ENCODE measurements around the gene LRRC45. TPM values are rescaled to one million over a fixed set of nuclear protein-coding genes. Genes with fewer than 3 reads are reported as not detected.

The LRRC45 gene
- total and polyA plus RNA-seq, 8 donors: 8.3 to 171 (median 21.0) TPM

DNA sequence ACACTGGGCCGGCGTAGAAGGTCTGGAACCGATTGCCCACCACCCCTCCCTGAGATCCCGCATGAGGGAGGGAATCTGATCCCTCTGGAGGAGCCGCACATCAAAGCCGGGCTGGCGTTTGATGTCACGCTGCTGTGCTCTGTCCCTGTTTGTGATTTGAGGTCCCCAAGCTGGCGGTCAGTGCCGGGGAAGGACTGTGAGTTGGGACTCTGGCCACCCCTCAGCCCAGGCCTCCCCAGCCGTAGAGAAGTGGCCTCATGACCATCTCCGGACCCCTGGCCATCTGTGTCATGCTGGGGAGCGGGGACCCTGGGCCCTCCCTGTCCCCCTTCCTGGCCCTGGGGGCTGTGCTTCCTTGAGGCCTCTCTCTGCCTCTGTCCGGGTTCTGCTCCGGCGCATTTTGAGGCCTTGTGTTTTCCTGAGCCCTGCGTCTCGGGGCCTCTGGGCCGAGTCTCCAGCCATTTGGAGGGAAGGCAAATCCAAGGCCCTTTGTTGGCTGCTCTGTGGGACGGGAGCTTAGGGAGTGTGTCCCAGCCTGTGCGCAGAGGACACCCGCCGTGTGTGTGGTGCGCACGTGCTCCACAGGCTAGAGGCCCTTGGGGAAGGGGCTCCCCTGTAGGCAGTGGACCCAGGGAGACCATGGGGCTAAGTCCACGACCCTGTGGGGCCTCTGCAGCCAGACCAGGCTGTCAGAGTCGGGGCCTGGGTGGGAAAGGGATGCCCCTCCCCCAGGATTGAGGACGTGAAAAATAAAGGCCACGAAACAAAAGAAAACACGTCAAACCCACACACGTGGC is 30.6 kb upstream of the LRRC45 start:
- no peaks in the 10 kb centered on the region for H3K9me3 ChIP-seq
- peak overlapping the region in 3 of 4 donors; percentile 17 to 28 (median 22) for H3K4me3 ChIP-seq
- H3K27ac ChIP-seq: peak overlapping the region; percentile 61 to 77 (median 76)
- peaks cover 20 to 53% (median 51%) of the 10 kb centered on the region in 4 donors for H3K4me1 ChIP-seq
- TF ChIP-seq, protein P1, sequence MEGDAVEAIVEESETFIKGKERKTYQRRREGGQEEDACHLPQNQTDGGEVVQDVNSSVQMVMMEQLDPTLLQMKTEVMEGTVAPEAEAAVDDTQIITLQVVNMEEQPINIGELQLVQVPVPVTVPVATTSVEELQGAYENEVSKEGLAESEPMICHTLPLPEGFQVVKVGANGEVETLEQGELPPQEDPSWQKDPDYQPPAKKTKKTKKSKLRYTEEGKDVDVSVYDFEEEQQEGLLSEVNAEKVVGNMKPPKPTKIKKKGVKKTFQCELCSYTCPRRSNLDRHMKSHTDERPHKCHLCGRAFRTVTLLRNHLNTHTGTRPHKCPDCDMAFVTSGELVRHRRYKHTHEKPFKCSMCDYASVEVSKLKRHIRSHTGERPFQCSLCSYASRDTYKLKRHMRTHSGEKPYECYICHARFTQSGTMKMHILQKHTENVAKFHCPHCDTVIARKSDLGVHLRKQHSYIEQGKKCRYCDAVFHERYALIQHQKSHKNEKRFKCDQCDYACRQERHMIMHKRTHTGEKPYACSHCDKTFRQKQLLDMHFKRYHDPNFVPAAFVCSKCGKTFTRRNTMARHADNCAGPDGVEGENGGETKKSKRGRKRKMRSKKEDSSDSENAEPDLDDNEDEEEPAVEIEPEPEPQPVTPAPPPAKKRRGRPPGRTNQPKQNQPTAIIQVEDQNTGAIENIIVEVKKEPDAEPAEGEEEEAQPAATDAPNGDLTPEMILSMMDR (IDR thresholded peaks at IDR 0.05): no peak
- TF ChIP-seq POLR2AphosphoS5 (IDR thresholded peaks at IDR 0.05) (no peak), EP300 (IDR thresholded peaks at IDR 0.05) (no peak), POLR2A (IDR thresholded peaks at IDR 0.05) (no peak)
- peaks cover 0 to 57% (median 32%) of the 10 kb centered on the region in 4 donors for H3K36me3 ChIP-seq
- H3K27me3 ChIP-seq: no peaks in the 10 kb centered on the region
- intact Hi-C loops (cut with DNase I; ENCODE audit: low total_unique reads): no loop called here
- WGBS, 5 donors: 61 to 73% (median 65%) methylated on average over 18 to 31 of the region's 31 CpGs
- no peak for DNase-seq

GRCh38 chr17:81993729-81994592 is 29.1 kb upstream of the LRRC45 start:
- peak overlapping the region in 2 of 5 donors; percentile 16 to 59 for H3K27ac ChIP-seq
- DNase-seq: no peak

DNA sequence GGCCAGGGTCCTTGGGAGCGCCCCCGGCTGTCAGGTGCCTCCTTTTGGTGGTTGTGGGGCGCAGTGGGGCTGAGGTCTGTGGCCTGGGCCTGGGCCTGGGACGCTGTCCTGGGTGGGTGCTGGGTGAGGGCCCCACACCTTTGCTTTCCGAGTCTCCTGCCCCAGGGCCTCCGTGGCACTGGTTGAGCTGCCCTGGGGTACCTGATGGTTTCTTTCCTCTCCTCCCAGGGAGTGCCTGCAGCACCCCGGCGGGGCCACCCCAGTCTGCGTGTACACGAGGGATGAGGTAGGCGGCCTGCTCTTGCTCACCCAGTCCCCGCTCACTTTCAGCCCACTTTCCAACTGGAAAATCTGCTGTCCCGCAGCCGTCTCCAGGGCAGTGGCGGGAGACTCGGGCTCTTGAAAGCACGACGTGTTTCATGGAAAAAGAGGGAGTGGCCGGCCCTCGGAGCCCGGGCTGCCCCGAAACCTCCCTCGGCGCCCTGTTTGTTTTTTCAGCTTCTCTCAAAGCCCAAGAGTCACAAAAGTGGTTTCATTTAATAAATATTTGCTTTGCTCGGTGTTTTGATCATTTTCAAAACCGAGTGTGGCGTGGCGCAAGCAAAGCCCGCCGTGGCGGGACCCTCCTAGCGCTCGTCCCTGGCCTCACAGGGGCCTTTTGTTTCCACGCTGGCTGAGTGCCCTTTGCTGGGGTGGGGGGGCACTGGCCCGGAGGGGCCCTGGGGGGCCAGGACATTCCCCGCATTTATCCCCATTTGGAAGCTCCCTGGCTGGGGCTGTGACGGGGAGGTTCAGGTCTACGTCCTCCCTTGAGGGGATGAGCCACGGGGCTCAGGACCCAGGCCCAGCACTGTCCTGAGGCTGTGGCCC is 28.3 kb upstream of the LRRC45 start:
- H3K4me3 ChIP-seq: peak overlapping the region in 1 of 4 donors; percentile 3
- intact Hi-C loops (cut with DNase I; ENCODE audit: low total_unique reads): no loop called here
- H3K36me3 ChIP-seq: peaks cover 0 to 51% (median 21%) of the 10 kb centered on the region in 4 donors
- TF ChIP-seq EP300 (IDR thresholded peaks at IDR 0.05) (no peak), POLR2A (IDR thresholded peaks at IDR 0.05) (no peak), POLR2AphosphoS5 (IDR thresholded peaks at IDR 0.05) (no peak)
- TF ChIP-seq, protein P1 (IDR thresholded peaks at IDR 0.05): no peak
- H3K27me3 ChIP-seq: no peaks in the 10 kb centered on the region
- H3K4me1 ChIP-seq: peaks cover 20 to 53% (median 53%) of the 10 kb centered on the region in 4 donors
- 40 to 69% (median 52%) methylated on average over 26 to 39 of the region's 39 CpGs for WGBS, 5 donors
- peak; percentile 69 to 72 for DNase-seq
- H3K9me3 ChIP-seq: no peaks in the 10 kb centered on the region
- H3K27ac ChIP-seq: peak overlapping the region in 3 of 5 donors; percentile 7 to 59 (median 16)

More at GRCh38 chr17:81993729-81994592, 29.1 kb upstream of the LRRC45 start:
- peak overlapping the region in 1 of 4 donors; percentile 3 for H3K4me3 ChIP-seq
- intact Hi-C loops (cut with DNase I; ENCODE audit: low total_unique reads): no loop called here
- TF ChIP-seq POLR2AphosphoS5 (IDR thresholded peaks at IDR 0.05) (no peak), POLR2A (IDR thresholded peaks at IDR 0.05) (no peak), EP300 (IDR thresholded peaks at IDR 0.05) (no peak)
- TF ChIP-seq, protein P1 (IDR thresholded peaks at IDR 0.05): no peak
- 91 to 94% (median 92%) methylated on average over 24 to 37 of the region's 37 CpGs for WGBS, 5 donors
- H3K36me3 ChIP-seq: peaks cover 0 to 52% (median 25%) of the 10 kb centered on the region in 4 donors
- no peaks in the 10 kb centered on the region for H3K9me3 ChIP-seq
- peaks cover 20 to 53% (median 51%) of the 10 kb centered on the region in 4 donors for H3K4me1 ChIP-seq
- H3K27me3 ChIP-seq: no peaks in the 10 kb centered on the region

All from stomach (tissue), 9 donors.